NCI-H1092 treated with DMSO at 0.1 percent for 48 hours (cell line): ENCODE results near the gene YJU2.

Source experiments
- DNase-seq: peaks from one replicate; lab custom pipeline; 2025; lab: John Stamatoyannopoulos, UW

The YJU2 gene

DNA sequence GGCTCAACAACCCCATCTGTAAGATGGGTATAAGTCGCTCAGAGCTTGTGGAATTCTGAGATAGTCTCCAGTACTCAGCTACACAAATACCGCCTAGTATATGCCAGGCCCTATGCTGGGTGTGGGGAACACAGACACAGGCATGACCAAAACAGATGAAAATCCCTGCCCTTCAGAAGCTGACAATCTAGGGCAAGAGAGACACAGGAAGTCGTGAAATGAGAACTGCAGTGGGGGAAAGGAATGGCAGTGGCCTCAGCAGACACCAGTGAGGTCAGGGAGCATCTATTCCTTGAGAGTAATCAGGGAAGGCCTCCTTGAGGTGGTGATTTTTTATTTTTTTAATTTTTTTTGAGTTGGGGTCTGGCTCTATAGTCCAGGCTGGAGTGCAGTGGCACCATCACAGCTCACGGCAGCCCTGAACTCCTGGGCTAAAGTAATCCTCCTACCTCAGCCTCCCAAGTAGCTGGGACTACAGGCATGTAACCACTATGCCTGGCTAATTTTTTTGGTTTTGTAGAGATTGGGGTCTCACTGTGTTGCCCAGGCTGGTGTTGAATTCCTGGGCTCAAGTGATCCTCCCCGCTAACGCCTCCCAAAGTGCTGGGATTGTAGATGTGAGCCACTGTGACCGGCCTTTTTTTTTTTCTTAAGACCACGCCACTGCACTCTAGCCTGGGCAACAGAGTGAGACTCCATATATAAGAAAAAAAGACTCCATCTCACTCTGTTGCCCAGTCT is 52.1 kb downstream of the YJU2 start:
- DNase-seq: no peak

DNA sequence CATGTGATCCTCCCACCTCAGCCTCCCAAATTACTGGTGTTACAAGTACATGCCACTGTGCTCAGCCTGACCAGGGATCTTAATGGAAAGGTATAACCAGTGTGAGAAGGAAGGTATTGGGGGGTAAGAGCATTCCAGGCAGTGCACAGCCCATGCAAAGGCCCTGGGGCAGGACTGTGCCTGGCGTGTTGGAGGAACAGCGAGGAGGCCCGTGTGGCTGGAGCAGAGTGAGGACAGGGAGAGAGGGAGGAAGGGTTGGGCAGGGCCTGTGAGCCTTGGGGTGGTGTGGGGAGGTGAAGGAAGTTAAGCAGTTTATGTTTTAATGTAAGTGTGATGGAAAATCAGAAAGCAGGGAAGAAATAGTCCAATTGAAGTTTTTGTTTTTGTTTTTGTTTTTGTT is 53.7 kb downstream of the YJU2 start:
- DNase-seq: no peak

DNA sequence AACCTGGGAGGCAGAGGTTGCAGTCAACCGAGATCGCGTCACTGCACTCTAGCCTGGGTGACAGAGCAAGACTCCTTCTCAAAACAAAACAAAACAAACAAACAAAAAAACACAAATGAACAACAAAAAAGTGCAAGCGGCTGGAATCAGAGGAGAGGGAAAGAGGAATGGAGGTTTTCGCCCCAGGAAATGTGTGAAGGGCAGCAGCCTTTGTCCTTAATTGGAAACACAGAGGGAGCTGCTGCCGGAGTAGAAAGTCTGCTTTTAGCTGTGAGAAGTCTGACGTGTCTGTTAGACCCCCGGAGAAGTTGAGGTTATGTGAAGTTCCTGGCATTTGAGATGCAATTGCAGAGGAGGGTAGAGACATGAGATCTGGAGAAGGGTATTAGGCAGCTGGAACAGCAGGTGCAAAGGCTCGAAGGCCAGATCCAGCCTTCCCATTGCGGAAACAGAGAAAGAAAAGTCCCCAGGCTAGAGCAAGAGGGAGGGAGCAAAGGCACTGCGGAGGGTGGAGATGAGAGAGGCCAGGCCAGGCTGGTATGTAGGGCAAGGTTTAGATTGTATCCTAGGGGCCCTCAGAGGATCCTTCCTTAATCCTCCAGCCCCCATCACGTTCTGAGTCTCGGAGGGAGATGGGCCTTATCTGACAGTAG is 54.8 kb downstream of the YJU2 start:
- DNase-seq: no peak

DNA sequence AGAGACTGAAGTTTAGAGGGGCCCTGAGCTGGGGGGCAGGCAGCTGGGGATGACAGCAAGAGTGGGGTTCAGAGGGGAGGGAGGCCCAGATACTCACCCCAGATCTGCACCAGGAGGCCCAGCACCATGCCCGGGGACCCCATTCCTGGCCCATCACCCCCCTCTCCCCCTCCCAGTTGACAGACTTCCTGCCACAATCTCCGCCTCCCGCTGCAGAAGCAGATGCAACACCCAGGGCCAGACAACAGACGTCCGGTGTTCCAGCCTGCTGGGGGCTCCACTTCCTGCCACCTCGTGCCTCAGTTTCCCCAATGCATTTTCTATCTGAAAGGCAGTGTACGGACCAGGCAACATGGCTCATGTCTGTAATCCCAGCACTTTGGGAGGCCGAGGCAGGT is 55.4 kb downstream of the YJU2 start, which contains the start of gene TMIGD2:
Gene TMIGD2 (minus strand): TSS at position 147 of the 398 bp plus-strand sequence. CDS start 4 bp downstream, at position 143.
- no peak for DNase-seq

- DNase-seq: no peak
Observed at GRCh38 chr19:4303819-4304537, 57.1 kb downstream of the YJU2 start.

DNA sequence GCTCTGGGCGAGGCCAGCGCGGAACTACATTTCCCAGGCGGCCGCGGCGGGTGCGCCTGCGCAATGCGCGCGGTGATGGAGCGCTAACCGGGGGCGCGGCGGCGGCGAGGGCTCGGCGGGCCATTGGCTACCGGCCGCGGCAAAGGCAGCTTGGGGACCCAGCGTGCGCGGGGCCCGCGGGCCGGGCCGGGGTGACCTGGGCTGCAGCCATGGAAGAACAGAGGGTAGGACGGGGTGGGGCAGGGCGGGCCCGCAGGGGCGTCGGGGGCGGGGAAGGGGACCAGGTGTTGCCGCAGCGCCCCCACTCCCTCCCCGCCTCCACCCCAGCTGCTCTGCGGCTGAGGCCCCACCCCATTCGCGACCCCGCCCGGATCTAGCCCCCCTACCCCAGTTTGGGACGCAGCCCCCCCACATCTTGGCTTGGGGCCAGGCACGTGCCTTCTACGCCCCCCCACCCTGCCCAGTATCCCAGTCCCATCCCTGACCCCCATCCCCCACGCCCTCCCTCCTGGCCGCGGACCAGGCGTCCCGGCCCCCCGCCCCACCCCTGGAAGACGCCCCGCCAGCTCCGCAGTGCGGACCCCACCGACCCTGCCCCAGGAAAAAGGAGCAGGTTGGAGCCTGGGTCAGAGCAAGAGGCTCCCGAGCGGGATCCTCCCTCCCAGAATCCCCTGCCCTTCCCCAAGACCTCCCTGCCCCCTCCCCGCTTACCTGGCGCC is 57.8 kb downstream of the YJU2 start, which contains the start of gene FSD1:
Gene FSD1 (plus strand): TSS at position 61 of the 719 bp plus-strand sequence. CDS start 149 bp downstream, at position 210.
- DNase-seq: peak; percentile 47

GRCh38 chr19:4305257-4305612 is 58.4 kb downstream of the YJU2 start:
- no peak for DNase-seq

GRCh38 chr19:4305659-4306058 is 58.8 kb downstream of the YJU2 start:
- no peak for DNase-seq

DNA sequence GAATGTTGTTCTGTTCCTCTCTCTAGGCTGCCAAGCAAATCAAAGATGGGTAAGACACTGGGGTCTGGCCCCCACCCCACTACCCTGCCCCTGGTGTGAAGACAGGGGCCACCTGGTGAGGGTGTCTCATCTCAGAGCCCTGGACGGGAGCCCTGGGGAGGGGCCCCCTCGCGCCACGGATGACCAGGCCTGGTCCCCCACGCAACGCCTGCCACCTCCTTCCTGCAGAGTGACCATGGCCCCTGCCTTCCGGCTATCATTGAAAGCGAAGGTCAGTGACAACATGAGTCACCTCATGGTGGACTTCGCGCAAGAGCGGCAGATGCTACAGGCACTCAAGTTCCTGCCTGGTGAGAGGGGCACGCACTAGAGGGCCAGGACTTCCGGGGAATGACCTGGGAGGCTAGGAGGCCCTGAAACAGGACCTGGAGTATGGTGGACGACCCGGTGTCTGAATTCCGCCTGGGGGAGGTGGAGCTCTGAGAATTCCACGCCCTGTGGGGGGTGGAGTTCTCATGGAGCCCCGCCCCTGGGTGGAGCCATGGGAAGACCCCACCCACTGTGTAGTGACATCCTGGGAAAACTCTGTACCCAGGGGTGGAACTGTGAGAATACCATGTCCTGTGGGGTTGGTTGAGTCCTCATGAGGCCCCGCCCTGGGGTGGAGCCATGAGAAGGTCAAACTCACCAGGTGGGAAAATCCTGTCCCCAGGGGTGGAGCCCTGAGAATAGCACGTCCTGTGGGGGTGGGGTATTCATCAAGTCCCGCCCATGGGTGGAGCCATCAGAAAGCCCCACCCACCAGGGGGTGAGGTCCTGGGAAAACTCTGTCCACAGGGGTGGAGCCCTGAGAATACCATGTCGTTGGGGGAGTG is 63.6 kb downstream of the YJU2 start:
- DNase-seq: no peak

- no peak for DNase-seq
Observed at GRCh38 chr19:4313847-4314490, 67.1 kb downstream of the YJU2 start.

GRCh38 chr19:4316956-4317355 is 70.1 kb downstream of the YJU2 start:
- no peak for DNase-seq

DNA sequence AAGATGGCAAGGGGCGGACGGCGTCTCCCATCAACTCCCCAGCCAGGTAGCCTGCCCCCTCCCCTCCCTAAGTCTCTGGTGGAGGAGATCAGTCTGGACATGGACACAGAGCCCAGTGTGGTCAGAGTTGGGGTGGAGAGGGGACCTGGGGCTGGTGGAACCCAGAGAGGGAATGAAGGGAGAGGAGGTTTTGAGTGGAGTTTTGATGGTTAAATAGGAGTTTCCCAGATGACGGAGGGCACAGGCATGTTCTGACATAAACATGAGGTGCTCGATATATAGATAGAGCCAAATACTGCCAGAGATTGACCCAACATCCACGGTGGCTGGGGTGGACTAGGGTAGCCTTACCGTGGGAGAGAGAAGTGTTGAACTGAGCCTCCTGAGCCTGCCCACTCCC is 71.6 kb downstream of the YJU2 start:
- DNase-seq: no peak
